Central memory CD8-positive, alpha-beta T cell (primary cell): Measurements from ENCODE around the gene RBP3.

Experiments
- ATAC-seq: fragments of 150-1000 bp; cut with Tn5 transposase; replicated peaks from 2 replicates; pipeline ENCODE4 v1.10.0; 2022; ENCODE audit warnings: mild to moderate bottlenecking, moderate FRiP score, moderate number of reproducible peaks; ENCODE audit not compliant: poor library complexity, severe bottlenecking; ENCODE audit errors: extremely low read depth
- DNase-seq, 2 donors: peaks; one replicate each; pipeline ENCODE4 v3.0.0; 2021; ENCODE audit warnings: low spot score in 2 of 2
- H3K27ac Mint-ChIP-seq: one replicate; pipeline ENCODE4 v1.8.0; 2022; ENCODE audit warnings: low read depth, mild to moderate bottlenecking, moderate library complexity, mixed read lengths
- H3K27me3 Mint-ChIP-seq: one replicate; pipeline ENCODE4 v1.8.0; 2022; ENCODE audit warnings: mixed read lengths
- H3K36me3 Mint-ChIP-seq: one replicate; pipeline ENCODE4 v1.8.0; 2022; ENCODE audit warnings: mild to moderate bottlenecking, moderate library complexity, mixed read lengths; ENCODE audit not compliant: insufficient read depth
- H3K4me1 Mint-ChIP-seq: one replicate; pipeline ENCODE4 v1.8.0; 2022; ENCODE audit warnings: mixed read lengths
- H3K4me3 Mint-ChIP-seq: one replicate; pipeline ENCODE4 v1.8.0; 2022; ENCODE audit warnings: mild to moderate bottlenecking, moderate library complexity, mixed read lengths
- H3K9me3 Mint-ChIP-seq: one replicate; pipeline ENCODE4 v1.8.0; 2022; ENCODE audit warnings: mixed read lengths

RBP3 gene

DNA sequence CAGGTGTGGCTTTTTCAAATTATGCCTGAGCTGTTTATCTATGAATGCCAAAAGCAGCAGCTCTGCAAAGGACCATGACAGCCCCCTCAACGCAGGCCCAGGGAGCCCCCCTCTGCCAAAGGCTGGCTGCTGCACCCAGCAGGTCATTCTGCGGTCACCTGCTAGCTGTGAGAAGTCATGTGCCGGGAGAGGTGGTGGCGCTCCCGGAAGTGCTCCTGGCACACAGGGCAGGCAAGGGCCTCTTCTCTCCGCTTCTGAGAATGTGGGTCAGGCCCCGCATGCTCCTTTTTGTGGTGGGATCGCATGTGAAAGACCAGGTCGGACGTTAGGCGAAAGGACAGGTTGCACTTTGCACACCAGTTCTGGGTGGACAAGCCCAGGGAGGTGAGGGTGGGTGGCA lies 19.5 kb downstream of the RBP3 start:
- no peaks in the 10 kb centered on the region for H3K4me1 Mint-ChIP-seq
- no peak overlapping the region for H3K4me3 Mint-ChIP-seq
- H3K9me3 Mint-ChIP-seq, result no peaks in the 10 kb centered on the region
- peaks cover 9% of the 10 kb centered on the region for H3K27me3 Mint-ChIP-seq
- H3K27ac Mint-ChIP-seq, result no peak overlapping the region
- DNase-seq, result no peak
- no peak for ATAC-seq
- no peaks in the 10 kb centered on the region for H3K36me3 Mint-ChIP-seq

DNA sequence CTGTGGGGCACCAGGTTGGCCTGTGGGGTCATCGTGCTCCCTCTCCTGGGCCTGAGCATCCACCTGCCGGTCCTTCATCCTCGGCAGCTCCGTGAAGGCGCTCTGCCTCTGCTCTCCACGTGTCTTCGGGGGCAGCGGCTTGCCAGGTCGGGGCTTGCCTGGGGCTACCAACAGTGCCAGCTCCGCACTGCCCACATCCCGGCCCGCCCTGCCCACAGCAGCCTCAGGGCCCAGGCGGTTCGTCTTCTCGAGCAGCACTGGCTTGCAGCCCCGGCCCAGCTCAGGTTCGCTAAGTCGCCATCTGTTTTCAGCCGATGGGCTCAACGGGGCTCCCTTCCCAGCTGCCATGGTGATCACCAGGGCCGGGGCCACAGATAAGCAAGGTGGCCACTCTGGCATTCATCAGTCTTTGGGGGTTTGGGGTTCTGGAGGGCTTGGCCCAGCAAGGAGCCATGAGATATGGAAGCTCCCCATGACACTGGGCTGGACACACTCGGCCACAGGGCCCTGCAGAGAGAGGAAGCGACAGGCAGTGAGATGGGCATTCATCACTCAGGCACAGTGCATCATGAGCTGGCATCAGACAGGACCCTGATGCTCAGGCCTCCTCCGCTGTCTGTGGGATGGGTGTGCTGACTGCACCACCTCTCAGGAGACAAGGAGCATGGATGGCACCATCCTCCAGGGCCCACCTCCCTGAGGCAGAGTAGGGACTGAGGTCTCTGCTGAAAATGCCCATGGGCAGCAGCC lies 20.4 kb downstream of the RBP3 start:
- Mint-ChIP-seq H3K36me3 (no peaks in the 10 kb centered on the region), H3K9me3 (no peaks in the 10 kb centered on the region), H3K4me3 (no peak overlapping the region), H3K4me1 (no peaks in the 10 kb centered on the region), H3K27me3 (peaks cover 13% of the 10 kb centered on the region), H3K27ac (no peak overlapping the region)
- no peak for ATAC-seq
- no peak for DNase-seq

DNA sequence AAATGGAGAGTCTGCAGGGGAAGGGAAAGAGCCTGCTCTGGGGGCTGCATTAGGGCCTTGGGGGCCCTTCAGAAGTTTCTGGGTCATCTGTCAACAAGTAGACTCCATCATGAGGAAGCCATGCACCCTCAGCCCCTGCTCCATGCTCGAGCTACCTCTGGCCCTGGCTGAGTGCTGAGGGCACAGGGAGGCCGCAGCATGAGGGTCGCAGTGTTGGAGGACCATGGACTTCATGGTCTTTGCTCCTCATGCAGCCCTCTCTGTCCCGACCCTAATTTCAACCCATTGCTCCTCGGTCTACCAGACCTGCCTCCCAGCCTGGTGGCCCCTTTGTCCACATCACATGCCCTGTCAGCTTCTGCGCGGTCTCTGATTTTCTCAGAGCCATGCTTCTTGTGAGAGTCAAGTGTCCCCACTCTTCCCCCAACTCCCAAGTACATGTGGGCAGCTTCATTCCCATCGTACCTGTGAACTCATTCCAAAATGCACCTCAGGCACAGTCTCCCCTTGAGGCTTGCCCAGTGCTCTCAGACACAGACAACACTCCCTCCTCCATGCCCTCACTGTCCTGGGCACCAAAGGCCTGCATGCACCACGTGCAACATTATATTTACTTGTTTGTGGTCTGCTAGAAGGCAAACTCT lies 21.2 kb downstream of the RBP3 start:
- H3K9me3 Mint-ChIP-seq, result no peaks in the 10 kb centered on the region

DNA sequence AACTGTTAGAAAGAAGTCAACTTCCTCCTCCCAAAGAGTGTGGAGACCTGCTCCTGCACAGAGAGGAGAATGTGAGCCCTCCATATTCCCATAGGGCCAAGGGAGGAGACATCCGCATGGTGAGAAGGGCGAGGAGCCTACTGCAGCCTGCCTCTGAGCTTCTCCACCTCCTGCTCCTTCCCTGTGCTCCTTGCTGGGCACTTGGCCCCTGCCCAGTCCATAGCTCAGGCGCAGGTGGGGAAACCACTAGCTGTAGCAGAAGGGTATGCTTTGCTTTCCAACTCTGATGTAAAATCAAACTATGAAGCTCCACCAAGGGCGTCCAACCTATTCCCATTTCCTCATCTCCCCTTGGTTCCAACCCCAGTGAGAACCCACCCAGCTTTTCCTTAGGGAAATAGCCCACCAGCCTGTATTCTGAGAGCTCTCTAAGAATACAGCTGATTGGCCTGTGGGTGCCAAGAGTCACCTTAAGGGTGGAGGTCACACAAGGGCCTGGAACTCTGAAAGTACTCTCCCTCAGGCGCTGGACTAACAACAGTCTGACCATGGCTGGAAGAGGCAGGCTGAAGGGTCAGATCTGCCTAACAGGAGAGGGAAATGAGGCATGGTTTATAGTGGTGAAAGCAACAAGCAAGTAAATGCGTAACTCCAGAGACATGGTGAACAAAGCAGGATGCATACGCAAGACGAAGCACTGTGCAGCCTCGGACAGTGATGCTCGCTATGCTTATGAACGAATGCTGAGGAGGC lies 22.0 kb downstream of the RBP3 start:
- no peak for ATAC-seq
- no peak overlapping the region for H3K4me3 Mint-ChIP-seq
- DNase-seq, result no peak
- H3K4me1 Mint-ChIP-seq, result no peaks in the 10 kb centered on the region
- H3K27ac Mint-ChIP-seq, result no peak overlapping the region
- no peaks in the 10 kb centered on the region for H3K9me3 Mint-ChIP-seq
- H3K27me3 Mint-ChIP-seq, result peaks cover 23% of the 10 kb centered on the region
- no peaks in the 10 kb centered on the region for H3K36me3 Mint-ChIP-seq

More for the DNA sequence above, 21.2 kb downstream of the RBP3 start:
- Mint-ChIP-seq H3K27ac (no peak overlapping the region), H3K27me3 (peaks cover 18% of the 10 kb centered on the region), H3K4me3 (no peak overlapping the region), H3K4me1 (no peaks in the 10 kb centered on the region), H3K36me3 (no peaks in the 10 kb centered on the region)
- no peak for ATAC-seq
- no peak for DNase-seq

DNA sequence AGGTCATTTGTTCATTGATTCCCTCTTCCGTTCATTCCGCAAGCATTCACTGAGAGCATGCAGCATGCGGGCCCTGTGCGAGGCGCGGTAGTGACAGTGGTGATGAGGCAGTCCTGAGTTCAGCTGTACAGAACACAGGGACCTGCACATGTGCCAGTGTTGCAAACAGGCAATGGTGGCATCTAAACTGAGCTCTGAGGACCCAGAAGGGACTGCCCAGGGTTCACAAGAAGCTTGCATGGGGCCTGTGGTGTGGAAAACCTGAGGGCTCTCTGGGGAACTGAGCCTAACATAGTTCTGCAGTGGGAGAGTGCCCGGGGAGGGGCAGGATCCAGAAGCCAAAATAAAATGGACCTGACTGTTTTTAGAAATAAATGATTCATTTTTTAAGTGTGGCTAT lies 22.7 kb downstream of the RBP3 start:
- H3K4me3 Mint-ChIP-seq, result no peak overlapping the region
- H3K27ac Mint-ChIP-seq, result no peak overlapping the region
- H3K9me3 Mint-ChIP-seq, result no peaks in the 10 kb centered on the region
- no peaks in the 10 kb centered on the region for H3K4me1 Mint-ChIP-seq
- no peaks in the 10 kb centered on the region for H3K36me3 Mint-ChIP-seq
- DNase-seq (no peak), ATAC-seq (no peak)
- H3K27me3 Mint-ChIP-seq, result peaks cover 30% of the 10 kb centered on the region

DNA sequence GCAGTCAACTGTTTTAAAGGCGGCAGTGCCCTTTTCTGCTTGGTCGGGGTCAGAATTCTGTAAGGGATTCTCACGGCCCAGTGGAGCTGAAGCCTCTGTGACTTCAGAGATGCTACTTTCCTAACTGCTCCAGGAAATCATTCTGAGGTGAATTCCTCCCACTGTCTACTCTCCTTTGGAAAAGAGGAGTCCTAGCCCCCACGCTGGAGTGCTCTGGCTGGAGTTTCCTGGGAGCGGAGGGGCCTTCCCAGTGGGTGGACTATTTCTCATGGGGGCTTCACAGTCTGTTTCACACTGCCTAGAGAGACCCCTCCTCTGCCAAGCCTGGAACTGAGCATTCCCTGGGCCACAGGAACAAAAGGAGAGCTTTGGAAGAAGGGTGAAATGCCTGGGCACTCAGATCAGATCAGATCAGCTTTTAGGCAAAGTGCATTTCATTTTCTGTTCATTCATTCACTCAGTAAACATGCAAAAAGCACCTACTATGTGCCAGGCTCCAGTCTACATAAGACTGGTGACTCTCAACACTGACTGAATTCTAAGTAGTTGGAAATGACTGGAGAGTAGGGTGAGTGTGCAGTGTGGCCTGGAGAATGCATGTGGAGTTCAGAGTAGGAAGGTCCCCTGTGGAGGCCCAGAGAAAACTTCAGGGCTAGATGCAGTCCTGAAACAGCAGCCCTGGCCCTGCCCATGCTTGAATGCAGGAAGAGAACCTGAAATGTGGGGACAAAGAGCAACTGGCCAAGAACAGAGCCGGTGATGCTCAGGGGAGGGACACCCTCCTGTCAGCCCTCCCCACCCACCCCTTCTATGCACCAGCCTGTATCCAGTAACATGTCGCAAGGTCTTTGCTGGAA lies 23.7 kb downstream of the RBP3 start:
- DNase-seq (no peak), ATAC-seq (no peak)
- Mint-ChIP-seq H3K4me1 (no peaks in the 10 kb centered on the region), H3K27me3 (peaks cover 40% of the 10 kb centered on the region), H3K9me3 (no peaks in the 10 kb centered on the region), H3K27ac (no peak overlapping the region), H3K4me3 (no peak overlapping the region), H3K36me3 (no peaks in the 10 kb centered on the region)

DNA sequence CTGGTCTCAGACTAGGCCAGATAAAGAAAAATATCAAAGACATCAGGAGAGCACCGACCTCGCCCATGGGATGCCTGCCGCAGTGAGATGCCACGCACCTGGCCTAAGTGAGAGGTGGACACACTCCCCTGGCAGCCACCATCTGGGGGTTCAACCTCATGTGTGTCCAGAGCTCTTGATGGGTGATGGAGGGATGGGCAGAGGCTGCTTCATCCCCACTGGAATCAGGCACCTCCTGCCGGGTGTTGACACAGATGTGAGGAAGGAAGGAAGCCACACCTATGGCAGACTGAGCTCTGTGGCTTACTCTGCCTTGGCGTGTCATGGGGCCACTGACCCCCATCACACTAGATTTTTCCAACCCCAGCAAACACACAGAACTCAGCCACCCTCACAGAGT lies 24.6 kb downstream of the RBP3 start:
- Mint-ChIP-seq H3K27ac (no peak overlapping the region), H3K9me3 (no peaks in the 10 kb centered on the region), H3K4me1 (no peaks in the 10 kb centered on the region), H3K4me3 (no peak overlapping the region), H3K36me3 (no peaks in the 10 kb centered on the region), H3K27me3 (peaks cover 48% of the 10 kb centered on the region)
- DNase-seq, result no peak
- no peak for ATAC-seq

DNA sequence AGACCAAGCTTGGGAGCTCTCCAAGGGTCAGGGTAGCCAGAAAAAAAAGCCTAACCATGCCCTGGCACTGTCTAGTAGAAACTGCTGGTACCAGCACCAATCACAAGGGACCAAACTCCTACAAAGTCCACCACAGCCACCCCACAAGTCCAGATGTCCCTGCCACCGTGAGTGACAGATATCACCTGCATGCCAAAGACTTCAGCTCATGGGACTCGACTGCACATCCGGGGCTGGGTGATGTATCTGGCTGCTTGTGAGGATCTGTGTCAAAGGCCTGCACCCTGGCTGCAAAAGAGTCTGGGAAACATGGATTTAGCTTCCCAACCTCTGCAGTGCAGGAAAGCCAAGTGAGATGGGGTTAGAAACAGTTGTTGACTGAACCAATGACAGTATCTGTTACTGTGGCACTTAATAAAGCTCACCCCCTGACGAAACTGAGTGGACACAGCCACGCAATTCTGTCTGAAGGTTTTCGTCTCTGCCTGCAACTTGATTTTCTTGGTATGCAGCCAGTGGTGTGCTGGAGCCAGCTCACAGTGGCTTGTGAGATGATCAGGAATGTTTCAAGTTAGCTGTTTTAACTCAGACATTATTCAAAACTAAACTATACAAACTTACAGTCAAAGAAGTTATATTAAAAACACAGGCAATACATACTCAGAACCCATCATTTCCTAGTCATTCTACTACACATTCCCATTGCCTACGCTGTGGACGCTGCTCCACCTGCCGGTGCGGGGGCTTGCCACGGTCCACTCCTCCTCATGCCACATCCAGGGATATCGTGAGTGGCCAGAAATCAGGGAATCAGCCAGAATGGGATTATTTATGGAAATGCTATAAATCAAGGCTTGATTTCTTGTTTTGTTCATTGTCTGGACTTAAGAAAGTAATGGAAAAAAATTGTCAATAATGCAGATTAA lies 26.7 kb downstream of the RBP3 start:
- peaks cover 62% of the 10 kb centered on the region for H3K27me3 Mint-ChIP-seq
- no peaks in the 10 kb centered on the region for H3K9me3 Mint-ChIP-seq
- H3K4me3 Mint-ChIP-seq, result no peak overlapping the region
- DNase-seq (no peak), ATAC-seq (no peak)
- H3K4me1 Mint-ChIP-seq, result no peaks in the 10 kb centered on the region
- H3K36me3 Mint-ChIP-seq, result no peaks in the 10 kb centered on the region
- H3K27ac Mint-ChIP-seq, result no peak overlapping the region

DNA sequence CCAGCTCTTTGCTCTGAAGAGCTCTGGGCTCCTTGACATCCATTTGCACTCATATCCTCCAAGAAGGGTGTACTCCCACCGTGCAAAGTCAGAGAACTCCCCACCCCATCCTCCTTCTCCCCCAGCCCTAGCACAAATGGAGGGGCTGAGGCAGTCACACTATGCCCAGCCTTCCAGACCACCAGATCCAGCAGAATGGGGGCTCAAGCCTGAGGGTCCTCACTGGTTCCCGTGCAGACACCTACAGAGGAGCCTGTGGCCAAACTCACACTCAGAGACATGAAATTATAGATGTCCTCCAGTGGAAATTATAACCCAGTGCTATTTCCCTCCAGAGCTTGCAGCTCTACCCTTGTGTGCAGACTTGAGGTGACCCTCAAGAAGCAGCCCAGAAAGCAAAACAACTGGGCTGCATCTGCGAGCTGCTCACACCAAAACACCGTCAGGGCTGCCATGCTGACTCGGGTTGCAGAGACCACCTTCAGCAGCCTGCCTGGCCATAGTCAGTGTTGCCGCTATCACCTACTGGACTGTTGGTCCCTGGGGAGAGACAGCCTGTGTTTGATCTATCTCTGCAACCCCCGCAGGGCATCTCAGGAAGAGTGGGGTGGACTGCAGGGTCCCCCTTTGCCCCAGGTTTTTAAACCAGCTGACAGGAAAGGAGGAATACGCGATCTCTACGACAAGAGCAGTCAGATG lies 28.5 kb downstream of the RBP3 start:
- no peak for DNase-seq
- no peak overlapping the region for H3K4me3 Mint-ChIP-seq
- H3K36me3 Mint-ChIP-seq, result no peaks in the 10 kb centered on the region
- peaks cover 79% of the 10 kb centered on the region for H3K27me3 Mint-ChIP-seq
- no peak overlapping the region for H3K27ac Mint-ChIP-seq
- no peaks in the 10 kb centered on the region for H3K9me3 Mint-ChIP-seq
- no peaks in the 10 kb centered on the region for H3K4me1 Mint-ChIP-seq
- no peak for ATAC-seq

DNA sequence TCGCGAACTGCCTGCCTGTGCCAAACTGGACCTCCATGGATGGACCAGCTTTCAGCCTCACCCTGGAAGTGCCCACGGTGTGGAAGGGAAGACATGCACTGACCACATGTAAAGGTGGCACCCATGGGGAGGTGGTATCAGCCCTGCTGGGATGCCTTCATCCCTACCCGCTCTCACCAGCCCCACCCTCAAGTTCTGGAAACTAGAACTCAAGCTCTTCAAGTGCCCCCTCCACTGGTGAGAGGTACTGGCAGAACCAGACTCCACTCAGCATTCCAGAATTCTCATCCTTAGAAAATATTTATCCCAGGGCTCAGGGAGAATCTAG lies 30.0 kb downstream of the RBP3 start:
- H3K4me3 Mint-ChIP-seq, result no peak overlapping the region
- no peak for DNase-seq
- H3K9me3 Mint-ChIP-seq, result no peaks in the 10 kb centered on the region
- no peaks in the 10 kb centered on the region for H3K4me1 Mint-ChIP-seq
- H3K27me3 Mint-ChIP-seq, result peaks cover 93% of the 10 kb centered on the region
- ATAC-seq, result no peak
- no peaks in the 10 kb centered on the region for H3K36me3 Mint-ChIP-seq
- H3K27ac Mint-ChIP-seq, result no peak overlapping the region

DNA sequence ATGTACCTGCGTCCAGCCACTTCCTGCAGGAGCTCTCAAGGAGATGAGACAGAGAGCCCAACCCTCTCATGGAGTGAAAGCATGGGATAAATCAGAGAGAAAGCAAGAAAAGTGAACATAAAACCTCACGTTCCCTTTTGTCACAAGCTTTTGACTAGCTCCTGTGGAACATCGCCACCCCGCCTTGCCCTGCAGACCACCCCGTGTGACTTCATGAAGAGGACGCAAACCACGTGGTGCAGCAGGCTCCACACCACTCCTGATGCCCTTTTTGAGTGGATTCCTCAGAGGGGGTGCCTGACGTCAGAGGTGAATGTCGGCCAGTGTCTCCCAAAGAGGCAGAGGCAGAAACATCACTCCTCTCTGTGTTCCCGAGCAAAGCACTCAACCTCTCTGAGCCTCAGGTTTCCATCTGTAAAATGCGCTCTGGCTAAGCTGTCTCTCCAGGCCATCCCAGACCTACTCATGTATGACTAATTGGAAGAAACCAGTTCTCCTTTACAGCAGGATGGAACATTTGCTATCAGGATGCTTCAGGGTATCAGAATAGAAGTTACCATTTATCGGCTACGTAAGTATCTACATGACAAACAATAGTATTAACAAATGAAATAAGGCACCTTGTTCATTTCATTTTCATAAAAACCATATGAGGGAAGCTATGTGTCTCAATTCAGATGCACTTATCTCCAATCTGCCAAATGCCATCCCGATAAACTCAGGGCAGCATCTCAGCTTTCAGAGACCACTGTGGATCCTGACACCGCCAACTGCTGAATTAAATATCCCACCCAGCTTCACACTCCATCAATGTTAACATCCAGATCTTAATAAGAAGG lies 30.7 kb downstream of the RBP3 start:
- Mint-ChIP-seq H3K9me3 (no peaks in the 10 kb centered on the region), H3K27ac (no peak overlapping the region), H3K36me3 (no peaks in the 10 kb centered on the region), H3K27me3 (peaks cover 94% of the 10 kb centered on the region), H3K4me3 (no peak overlapping the region), H3K4me1 (peaks cover 7% of the 10 kb centered on the region)
- no peak for ATAC-seq
- DNase-seq, result no peak
